Endothelial cell of umbilical vein (primary cell): Measurements from ENCODE around the gene SLC26A4. TPM values are rescaled to one million over a fixed set of nuclear protein-coding genes. Genes with fewer than 3 reads are reported as not detected.

Experiments used
- BruUV-seq: library from RNA; stranded (reverse); fragments of 400-500 nt; replicated peaks from 2 replicates; lab custom pipeline; 2021; lab: Mats Ljungman, UMichigan
- CTCF ChIA-PET: fragments of 300-600, 350-600 bp; sonication (Branson Sonifier 250); formaldehyde crosslinking; loops from one replicate; lab custom pipeline; 2021; ENCODE audit warnings: antibody characterized with exemption, inconsistent platforms; lab: Charles Lee
- POLR2A ChIA-PET: fragments of 300-600, 350-600 bp; sonication (Branson Sonifier 250); formaldehyde crosslinking; loops from one replicate; lab custom pipeline; 2021; ENCODE audit warnings: antibody characterized with exemption, inconsistent platforms; lab: Charles Lee
- DNase-seq: peaks from one replicate; pipeline ENCODE4 v3.0.0-alpha.2; 2011; ENCODE audit warnings: low read depth, low spot score
- FAIRE-seq: peaks from 2 replicates; lab custom pipeline; 2011; peaks lifted over from hg19 to GRCh38; lab: Jason Lieb, UNC
- H2AFZ ChIP-seq: 2 replicates; pipeline ENCODE4 v1.6.0; 2012; ENCODE audit warnings: low read depth, low read length, control low read depth, inconsistent platforms
- H3K27ac ChIP-seq: 2 replicates; pipeline ENCODE4 v1.5.1; 2011; ENCODE audit warnings: low read depth, mild to moderate bottlenecking, control low read depth, low read length, moderate library complexity; ENCODE audit not compliant: insufficient read depth
- H3K27me3 ChIP-seq, 2 experiments: 2 replicates each; pipeline versions ENCODE4 v1.6.0 to v1.6.1; 2011; ENCODE audit warnings: low read length in 2 of 2, mixed read lengths in 1 of 2; ENCODE audit not compliant: control insufficient read depth in 2 of 2, insufficient read depth in 2 of 2
- H3K36me3 ChIP-seq, 2 experiments: 2 replicates in 1 of 2; 3 replicates in 1 of 2; pipeline ENCODE4 v1.5.1; 2011; ENCODE audit warnings: low read length in 2 of 2, mild to moderate bottlenecking in 1 of 2, moderate library complexity in 1 of 2; ENCODE audit not compliant: control insufficient read depth in 2 of 2, insufficient read depth in 2 of 2; ENCODE audit errors: extremely low read depth in 1 of 2
- H3K4me1 ChIP-seq: 3 replicates; pipeline ENCODE4 v1.5.1; 2011; ENCODE audit warnings: mild to moderate bottlenecking, low read length; ENCODE audit not compliant: control insufficient read depth, insufficient read depth; ENCODE audit errors: extremely low read depth
- H3K4me2 ChIP-seq: 2 replicates; pipeline ENCODE4 v1.6.1; 2011; ENCODE audit warnings: low read length, control low read depth, mixed read lengths; ENCODE audit not compliant: insufficient read depth
- H3K4me3 ChIP-seq, 3 experiments: fragments of 200-600 bp in 1 of 3; sonication (generic), shearing (Covaris generic) in 1 of 3; replicated peaks in 1 of 3; 2 replicates each; pipeline ENCODE4 v1.5.1; 2011 to 2016; ENCODE audit warnings: control low read depth in 3 of 3, low read length in 3 of 3, mild to moderate bottlenecking in 2 of 3, inconsistent platforms in 1 of 3, low read depth in 1 of 3, moderate library complexity in 1 of 3; ENCODE audit not compliant: insufficient read depth in 1 of 3
- H3K79me2 ChIP-seq: 2 replicates; pipeline ENCODE4 v1.6.0; 2012; ENCODE audit warnings: low read length, inconsistent platforms; ENCODE audit not compliant: control insufficient read depth, insufficient read depth
- H3K9ac ChIP-seq: replicated peaks from 2 replicates; pipeline ENCODE3; 2011; ENCODE audit warnings: low read length, control low read depth; ENCODE audit not compliant: insufficient read depth; ENCODE audit errors: extremely low read depth
- H3K9me1 ChIP-seq: replicated peaks from 3 replicates; pipeline ENCODE4 v1.6.0; 2011; ENCODE audit warnings: mild to moderate bottlenecking, low read length; ENCODE audit not compliant: control insufficient read depth, insufficient read depth; ENCODE audit errors: extremely low read depth
- H3K9me3 ChIP-seq: replicated peaks from 2 replicates; pipeline ENCODE4 v1.5.1; 2012; ENCODE audit warnings: low read length, inconsistent platforms; ENCODE audit not compliant: control insufficient read depth, insufficient read depth
- H4K20me1 ChIP-seq: replicated peaks from 2 replicates; pipeline ENCODE3; 2011; ENCODE audit warnings: mild to moderate bottlenecking, low read length; ENCODE audit not compliant: control insufficient read depth, insufficient read depth; ENCODE audit errors: extremely low read depth
- EZH2 ChIP-seq: IDR thresholded peaks from 2 replicates; pipeline ENCODE4 v1.6.1; 2012; ENCODE audit warnings: borderline replicate concordance, low read depth, mild to moderate bottlenecking, moderate library complexity, low read length, inconsistent platforms; ENCODE audit not compliant: severe bottlenecking
- FOS ChIP-seq: IDR thresholded peaks from 2 replicates; pipeline ENCODE4 v1.6.1; 2011; ENCODE audit warnings: mild to moderate bottlenecking, low read length, moderate library complexity, borderline replicate concordance; ENCODE audit not compliant: insufficient read depth
- GATA2 ChIP-seq: IDR thresholded peaks from 2 replicates; pipeline ENCODE4 v1.7.0; 2011; ENCODE audit warnings: low read depth, mild to moderate bottlenecking, moderate library complexity, mixed read lengths, low read length; ENCODE audit not compliant: insufficient read length, insufficient read depth
- JUN ChIP-seq: IDR thresholded peaks from 2 replicates; pipeline ENCODE4 v1.6.1; 2011; ENCODE audit warnings: borderline replicate concordance, low read depth; ENCODE audit not compliant: insufficient read length, insufficient read depth
- MYC ChIP-seq: IDR thresholded peaks from one replicate; pipeline ENCODE4 v1.6.1; 2011; ENCODE audit warnings: mild to moderate bottlenecking, low read depth, low read length
- POLR2A ChIP-seq: IDR thresholded peaks from 2 replicates; pipeline ENCODE4 v1.6.1; 2012; ENCODE audit warnings: low read depth, mild to moderate bottlenecking, control low read depth, low read length
- POLR2AphosphoS5 ChIP-seq: IDR thresholded peaks from 2 replicates; pipeline ENCODE4 v1.6.1; 2012; ENCODE audit warnings: low read depth, mild to moderate bottlenecking, control low read depth, low read length, moderate library complexity; ENCODE audit not compliant: insufficient read depth
- dilution Hi-C: fragments of 300-500 bp; cut with MboI; formaldehyde crosslinking; loops from one replicate; pipeline ENCODE4 v1.15.0; 2019; ENCODE audit warnings: low sequenced_read_pairs; ENCODE audit not compliant: extremely low pct_ligation_motif_present
- intact Hi-C: fragments of 100-400 bp; cut with micrococcal nuclease; formaldehyde crosslinking; loops from one replicate; pipeline ENCODE4 v1.10.0; 2022
- polyA plus RNA-seq, 4 experiments: library from polyadenylated mRNA; depleted of rRNA in 3 of 4; stranded (reverse) in 3 of 4; unstranded in 1 of 4; fragments of >200 nt; gene quantifications; 2 replicates each; pipeline versions ENCODE4 v1.2.1 to v1.2.3, GENCODE V29; 2011 to 2012; ENCODE audit warnings: missing spikeins in 1 of 4
- total RNA-seq: library from RNA; stranded (reverse); gene quantifications from 2 replicates; pipeline ENCODE4 v1.2.3, GENCODE V29; 2021
- TF ChIP-seq, protein P1 (sequence below): IDR thresholded peaks from 2 replicates; pipeline ENCODE4 v1.6.1; 2011; ENCODE audit not compliant: insufficient read depth, insufficient read length
- TF ChIP-seq, protein P2 (sequence below), 2 donors: IDR thresholded peaks; 1 replicate in 1 of 2; 2 replicates in 1 of 2; pipeline ENCODE4 v1.5.1; 2011; ENCODE audit warnings: low read length in 2 of 2, mild to moderate bottlenecking in 2 of 2, moderate library complexity in 2 of 2, control low read depth in 1 of 2, inconsistent platforms in 1 of 2, low read depth in 1 of 2; ENCODE audit not compliant: insufficient read depth in 1 of 2; ENCODE audit errors: extremely low read depth in 1 of 2

Gene SLC26A4
- total and polyA plus RNA-seq, 2 donors (not counting 3 experiments of a cell fraction or from before 2014, with no cell fraction given) = 0.77 to 0.79 TPM

DNA sequence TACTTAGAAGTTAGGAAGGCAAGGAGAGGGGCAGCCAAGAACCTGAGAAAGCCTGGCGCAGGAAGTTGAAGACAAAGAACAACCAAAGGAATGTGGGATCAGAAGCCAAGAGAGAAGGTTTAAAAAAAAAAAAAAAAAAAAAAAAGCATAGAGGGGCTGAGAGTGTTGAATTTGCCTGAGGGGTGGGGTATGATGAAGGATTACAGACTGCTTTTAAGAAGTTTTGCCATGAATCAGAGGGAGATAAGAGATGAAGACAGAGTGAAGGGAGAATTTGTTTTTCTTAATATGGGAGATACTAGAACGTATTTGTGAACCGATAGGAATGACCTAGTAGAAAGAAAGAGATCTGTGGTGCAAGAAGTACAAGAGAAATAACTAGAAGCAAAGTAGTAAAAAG is 6.7 kb downstream of the SLC26A4 start:
- Histone ChIP-seq H3K9me1 (no peaks in the 10 kb centered on the region), H3K9ac (no peak overlapping the region), H3K27ac (no peak overlapping the region), H3K4me1 (no peaks in the 10 kb centered on the region), H2AFZ (no peak overlapping the region), H3K9me3 (no peaks in the 10 kb centered on the region), H3K79me2 (no peaks in the 10 kb centered on the region), H3K27me3 (peaks cover 7 to 23% of the 10 kb centered on the region in 2 experiments), H3K4me3 (no peak overlapping the region), H3K4me2 (no peak overlapping the region), H3K36me3 (no peaks in the 10 kb centered on the region), H4K20me1 (no peaks in the 10 kb centered on the region)
- dilution Hi-C loops (no loop called here), intact Hi-C loops (no loop called here)
- FAIRE-seq (no peak), DNase-seq (no peak)
- no TSS peak for BruUV-seq
- CTCF ChIA-PET = no interaction called here
- TF ChIP-seq MYC = no peak
- no peak for TF ChIP-seq JUN
- TF ChIP-seq POLR2AphosphoS5 = no peak
- no peak for TF ChIP-seq GATA2
- no peak for TF ChIP-seq EZH2
- no peak for TF ChIP-seq FOS
- no peak for TF ChIP-seq POLR2A
- TF ChIP-seq, protein P1, sequence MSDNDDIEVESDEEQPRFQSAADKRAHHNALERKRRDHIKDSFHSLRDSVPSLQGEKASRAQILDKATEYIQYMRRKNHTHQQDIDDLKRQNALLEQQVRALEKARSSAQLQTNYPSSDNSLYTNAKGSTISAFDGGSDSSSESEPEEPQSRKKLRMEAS = no peak
- TF ChIP-seq, protein P2, sequence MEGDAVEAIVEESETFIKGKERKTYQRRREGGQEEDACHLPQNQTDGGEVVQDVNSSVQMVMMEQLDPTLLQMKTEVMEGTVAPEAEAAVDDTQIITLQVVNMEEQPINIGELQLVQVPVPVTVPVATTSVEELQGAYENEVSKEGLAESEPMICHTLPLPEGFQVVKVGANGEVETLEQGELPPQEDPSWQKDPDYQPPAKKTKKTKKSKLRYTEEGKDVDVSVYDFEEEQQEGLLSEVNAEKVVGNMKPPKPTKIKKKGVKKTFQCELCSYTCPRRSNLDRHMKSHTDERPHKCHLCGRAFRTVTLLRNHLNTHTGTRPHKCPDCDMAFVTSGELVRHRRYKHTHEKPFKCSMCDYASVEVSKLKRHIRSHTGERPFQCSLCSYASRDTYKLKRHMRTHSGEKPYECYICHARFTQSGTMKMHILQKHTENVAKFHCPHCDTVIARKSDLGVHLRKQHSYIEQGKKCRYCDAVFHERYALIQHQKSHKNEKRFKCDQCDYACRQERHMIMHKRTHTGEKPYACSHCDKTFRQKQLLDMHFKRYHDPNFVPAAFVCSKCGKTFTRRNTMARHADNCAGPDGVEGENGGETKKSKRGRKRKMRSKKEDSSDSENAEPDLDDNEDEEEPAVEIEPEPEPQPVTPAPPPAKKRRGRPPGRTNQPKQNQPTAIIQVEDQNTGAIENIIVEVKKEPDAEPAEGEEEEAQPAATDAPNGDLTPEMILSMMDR (IDR thresholded peaks at IDR 0.05; ENCODE audit: extremely low read depth in 1 of 2, insufficient read depth in 1 of 2, low read depth in 1 of 2, low read length in 2 of 2) = no peak
- POLR2A ChIA-PET = no interaction called here
